HG03442 (cell line): ENCODE measurements around the gene GIPC3.
"Not testable (repeated sequence)": the region's sequence is repeated elsewhere in the genome, so short reads cannot be mapped to it uniquely, and the experiment has no call there.

ENCODE experiments used
- ATAC-seq: cut with Tn5 transposase; IDR thresholded peaks from one replicate; pipeline ENCODE4 v1.9.1; 2021; ENCODE audit warnings: mild to moderate bottlenecking, moderate library complexity; ENCODE audit not compliant: unreplicated experiment

GIPC3 gene

GRCh38 chr19:3575949-3576673 lies 9.2 kb upstream of the GIPC3 start:
- no peak for ATAC-seq

- no peak for ATAC-seq
Observed at GRCh38 chr19:3576696-3577443, 8.4 kb upstream of the GIPC3 start.

DNA sequence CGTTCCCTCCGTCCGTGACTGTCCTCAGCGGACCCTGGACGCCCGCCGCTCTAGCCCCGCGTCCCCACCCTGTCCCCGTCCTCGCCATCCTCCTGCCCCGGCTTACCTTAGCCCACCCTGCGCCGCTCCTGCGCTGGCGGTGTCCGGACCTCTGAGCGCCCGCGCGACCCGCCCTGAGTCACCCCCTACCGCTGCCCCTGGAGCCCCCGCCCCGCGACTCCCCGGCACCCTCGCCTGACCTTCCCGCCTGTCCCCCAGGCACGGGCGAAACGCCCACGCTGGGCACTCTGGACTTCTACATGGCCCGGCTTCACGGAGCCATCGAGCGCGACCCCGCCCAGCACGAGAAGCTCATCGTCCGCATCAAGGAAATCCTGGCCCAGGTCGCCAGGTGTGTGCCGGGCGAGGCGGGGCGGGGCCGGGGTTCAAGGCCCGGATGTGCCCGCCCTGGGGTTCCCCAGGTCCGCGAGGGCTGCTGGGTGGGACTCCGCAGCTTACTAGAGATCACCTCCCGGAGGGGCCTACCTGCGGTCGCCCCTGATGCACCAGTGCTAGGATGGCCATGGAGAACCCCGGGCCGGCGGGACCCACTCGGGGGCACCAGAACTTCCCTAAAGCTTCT lies 7.4 kb upstream of the GIPC3 start:
- no peak for ATAC-seq

- ATAC-seq: no peak
Observed at GRCh38 chr19:3578390-3578789, 6.9 kb upstream of the GIPC3 start.

DNA sequence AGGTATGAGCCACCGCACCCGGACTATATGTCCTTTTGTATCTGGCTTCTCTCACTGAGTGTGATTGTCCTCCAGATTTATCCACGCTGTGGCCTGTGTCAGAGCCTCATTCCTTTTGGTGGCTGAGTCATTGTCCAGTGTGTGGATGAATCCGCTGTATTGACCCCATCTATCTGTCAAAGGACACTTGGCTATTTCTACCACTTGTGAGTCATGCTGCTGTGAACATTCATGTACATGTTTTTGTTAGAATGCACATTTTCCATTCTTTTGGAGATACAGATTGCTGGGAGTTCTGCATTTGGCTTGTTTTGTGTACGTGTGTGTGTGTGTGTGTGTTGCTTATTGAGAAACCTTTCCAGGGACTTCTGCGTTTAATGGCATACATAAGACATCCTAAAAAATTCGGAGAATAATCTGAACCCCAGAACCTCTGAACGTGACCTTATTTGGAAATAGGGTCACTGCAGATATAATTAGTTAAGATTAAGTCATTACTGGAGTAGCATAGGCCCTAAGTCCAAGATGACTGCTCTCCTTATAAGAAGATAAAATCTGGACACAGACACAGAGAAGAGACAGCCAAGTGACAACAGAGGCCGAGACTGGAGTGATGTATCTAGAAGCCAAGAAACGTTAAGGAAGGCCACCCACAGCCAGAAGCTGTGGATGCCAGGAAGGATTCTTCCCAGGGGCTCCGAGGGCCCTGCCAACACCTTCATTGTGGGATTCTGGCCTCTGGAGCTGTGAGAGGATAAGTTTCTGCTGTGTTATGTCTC lies 4.9 kb upstream of the GIPC3 start:
- no peak for ATAC-seq

- not testable (repeated sequence) for ATAC-seq
Observed at GRCh38 chr19:3581792-3582191, 3.5 kb upstream of the GIPC3 start.

DNA sequence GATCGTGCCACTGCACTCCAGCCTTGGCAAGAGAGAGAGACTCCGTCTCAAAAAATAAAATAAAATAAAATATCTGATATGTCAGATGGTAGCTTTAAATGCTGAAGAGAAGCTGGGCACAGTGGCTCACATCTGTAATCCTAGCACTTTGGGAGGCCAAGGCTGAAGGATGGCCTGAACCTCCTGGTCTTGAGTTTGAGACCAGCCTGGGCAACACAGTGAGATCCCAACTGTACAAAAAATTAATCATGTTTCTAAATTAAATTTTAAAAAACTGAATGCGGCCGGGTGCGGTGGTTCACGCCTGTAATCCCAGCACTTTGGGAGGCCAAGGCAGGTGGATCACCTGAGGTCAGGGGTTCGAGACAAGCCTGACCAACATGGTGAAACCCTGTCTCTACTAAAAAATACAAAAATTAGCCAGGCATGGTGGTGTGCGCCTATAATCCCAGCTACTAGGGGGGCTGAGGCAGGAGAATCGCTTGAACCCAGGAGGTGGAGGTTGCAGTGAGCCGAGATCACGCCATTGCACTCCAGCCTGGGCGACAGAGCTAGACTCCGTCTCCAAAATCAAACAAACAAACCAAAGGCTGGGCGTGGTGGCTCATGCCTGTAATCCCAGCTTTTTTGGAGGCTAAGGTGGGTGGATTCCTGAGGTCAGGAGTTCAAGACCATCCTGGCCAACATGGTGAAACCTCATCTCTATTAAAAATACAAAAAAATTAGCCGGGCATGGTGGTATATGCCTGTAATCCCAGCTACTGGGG lies 1.1 kb upstream of the GIPC3 start:
- ATAC-seq: not testable (repeated sequence)

DNA sequence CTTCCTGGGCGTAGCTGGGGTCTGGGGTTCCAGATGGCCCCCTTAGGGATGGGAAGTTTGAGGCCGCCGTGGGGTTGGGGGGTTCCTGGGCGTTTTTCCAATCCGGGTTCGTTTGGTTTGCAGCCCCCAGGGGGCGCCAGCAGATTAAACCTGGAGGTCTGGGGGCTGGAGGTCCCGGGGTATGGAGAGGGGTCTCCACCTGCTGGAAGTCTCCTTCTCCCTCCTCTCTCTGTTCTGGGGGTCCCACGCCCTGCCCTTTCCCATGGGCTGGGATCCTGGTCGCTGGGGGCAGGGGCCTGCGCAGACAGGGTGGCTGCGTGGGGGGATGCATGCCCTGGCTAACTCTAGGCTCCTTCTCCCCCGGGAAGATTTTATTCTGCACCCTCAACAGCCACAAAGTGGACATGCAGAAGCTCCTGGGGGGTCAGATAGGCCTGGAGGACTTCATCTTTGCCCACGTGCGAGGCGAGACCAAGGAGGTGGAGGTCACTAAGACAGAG lies 899 bp downstream of the GIPC3 start:
- ATAC-seq: no peak

DNA sequence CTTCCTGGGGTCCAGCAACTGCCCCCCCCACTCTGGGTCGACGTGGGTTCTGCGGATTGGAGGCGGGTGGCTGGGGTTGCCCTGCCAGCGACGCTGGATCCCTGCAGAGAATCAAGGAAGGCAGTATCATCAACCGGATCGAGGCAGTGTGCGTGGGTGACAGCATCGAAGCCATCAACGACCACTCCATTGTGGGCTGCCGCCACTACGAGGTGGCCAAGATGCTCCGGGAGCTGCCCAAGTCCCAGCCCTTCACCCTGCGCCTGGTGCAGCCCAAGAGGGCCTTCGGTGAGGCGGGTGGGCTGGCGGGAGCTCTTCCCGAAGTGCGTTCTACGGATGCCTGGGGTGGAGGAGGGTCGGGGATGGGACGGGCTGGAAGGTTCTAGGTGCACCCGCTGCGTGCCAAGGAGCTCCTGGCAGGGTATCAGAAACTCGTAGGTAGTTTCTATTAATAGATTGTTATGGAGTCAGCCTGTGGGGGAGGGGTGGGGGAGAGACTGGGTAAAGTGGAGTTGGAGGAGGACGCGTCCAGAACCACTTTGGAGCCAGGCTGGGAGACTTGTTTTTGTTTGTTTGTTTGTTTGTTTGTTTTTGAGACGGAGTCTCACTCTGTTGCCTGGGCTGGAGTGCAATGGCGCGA lies 1.5 kb downstream of the GIPC3 start:
- no peak for ATAC-seq

DNA sequence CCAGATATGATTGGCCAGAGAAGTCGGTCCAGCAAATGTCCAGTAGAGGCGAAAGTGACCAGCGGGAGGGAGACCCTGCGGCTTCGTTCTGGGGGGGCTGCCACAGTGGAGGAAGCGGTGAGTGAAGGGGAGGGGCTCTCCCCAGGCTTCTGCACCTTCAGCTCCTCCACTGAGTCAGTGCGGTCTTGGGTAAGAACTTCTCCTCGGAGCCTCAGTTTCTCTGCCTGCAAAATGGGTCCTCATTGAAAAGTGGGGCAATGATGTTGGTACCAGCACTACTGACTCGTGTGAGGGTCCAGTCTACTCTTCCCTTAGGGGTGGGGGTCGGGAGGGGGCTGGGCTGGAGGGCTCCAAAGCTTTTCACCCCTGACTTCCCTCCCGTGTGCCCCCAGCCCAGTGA lies 4.2 kb downstream of the GIPC3 start:
- no peak for ATAC-seq

- ATAC-seq: no peak
Observed at GRCh38 chr19:3589949-3590348, 4.7 kb downstream of the GIPC3 start.

DNA sequence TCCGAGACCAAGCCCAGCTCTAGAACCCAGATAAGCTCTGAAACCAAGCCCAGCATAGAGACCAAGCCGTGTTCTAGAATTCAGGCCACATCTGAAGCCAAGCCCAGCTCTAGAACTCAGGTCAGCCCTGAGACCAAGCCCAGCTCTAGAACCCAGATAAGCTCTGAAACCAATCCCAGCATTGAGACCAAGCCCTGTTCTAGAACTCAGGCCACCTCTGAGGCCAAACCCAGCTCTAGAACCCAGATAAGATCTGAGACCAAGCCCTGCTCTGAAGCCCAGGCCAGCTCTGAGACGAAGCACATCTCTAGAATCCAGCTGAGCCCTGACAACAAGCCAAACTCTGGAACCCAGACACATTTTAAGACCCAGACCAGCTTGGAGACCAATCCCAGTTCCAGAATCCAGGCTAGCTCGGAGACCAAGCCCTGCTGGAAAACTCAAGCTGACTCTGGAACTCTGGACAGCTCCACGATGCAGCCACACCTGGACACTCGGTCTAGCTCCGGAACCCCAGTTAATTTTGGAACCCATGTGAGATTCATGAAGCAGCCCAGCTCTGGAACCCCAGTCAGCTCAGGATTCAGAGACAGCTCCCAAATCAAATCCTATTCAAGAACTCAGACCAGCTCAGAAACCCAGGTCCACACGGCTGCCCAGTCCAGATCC lies 5.8 kb downstream of the GIPC3 start:
- no peak for ATAC-seq

DNA sequence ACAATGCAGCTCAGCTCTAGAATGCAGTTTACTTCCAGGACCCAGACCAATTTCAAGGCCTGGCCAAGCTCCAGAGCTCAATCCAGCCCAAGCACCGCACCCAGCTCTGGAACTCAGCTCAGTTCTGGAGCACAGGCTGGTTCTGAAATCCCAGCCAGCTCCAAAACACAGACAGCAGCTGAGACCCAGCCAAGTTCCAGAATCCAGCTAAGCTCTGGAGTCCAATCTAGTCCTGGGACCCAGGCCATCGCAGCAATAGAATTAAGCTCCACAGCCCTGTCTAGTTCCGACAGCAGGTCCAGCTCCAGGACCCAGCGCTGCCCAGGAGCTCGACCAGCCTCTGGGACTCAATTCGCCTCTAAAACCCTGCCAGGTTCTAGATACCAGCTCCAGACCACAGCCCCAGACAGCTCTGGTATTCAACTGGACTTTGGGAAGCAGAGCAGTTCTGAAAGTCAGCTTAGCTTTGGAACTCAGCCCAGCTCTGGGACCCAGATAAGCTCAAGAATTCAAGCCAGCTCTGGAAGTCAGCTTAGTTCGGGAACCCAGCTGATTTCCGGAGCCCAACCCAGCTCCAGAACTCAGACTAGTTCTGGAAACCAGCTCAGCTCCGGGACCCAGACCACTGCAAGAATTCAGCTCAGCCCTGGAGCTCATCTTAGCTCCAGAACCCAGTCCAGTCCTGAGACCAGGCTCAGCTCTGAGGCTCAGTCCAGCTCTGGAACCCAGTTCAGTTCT lies 6.8 kb downstream of the GIPC3 start:
- no peak for ATAC-seq

DNA sequence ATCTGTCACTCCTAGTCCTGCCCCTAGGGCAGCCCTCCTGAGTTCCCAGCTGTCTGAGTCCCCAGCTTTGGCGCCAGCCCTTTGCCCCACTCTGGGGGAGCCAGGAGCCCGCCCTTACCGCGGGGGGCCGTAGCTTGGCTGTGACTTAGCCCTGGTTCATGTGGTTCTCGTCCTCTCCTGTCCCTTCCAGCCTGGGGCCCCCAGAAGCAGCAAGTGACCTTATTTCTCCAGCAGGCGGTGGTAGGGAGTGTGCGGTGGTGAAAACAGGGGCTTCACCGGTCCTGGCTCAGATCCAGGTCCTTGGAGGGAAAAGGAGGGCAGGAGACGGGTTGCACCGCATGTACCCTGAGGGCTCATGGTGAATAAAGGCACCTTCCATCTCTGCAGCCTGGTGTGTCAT lies 7.9 kb downstream of the GIPC3 start:
- no peak for ATAC-seq

DNA sequence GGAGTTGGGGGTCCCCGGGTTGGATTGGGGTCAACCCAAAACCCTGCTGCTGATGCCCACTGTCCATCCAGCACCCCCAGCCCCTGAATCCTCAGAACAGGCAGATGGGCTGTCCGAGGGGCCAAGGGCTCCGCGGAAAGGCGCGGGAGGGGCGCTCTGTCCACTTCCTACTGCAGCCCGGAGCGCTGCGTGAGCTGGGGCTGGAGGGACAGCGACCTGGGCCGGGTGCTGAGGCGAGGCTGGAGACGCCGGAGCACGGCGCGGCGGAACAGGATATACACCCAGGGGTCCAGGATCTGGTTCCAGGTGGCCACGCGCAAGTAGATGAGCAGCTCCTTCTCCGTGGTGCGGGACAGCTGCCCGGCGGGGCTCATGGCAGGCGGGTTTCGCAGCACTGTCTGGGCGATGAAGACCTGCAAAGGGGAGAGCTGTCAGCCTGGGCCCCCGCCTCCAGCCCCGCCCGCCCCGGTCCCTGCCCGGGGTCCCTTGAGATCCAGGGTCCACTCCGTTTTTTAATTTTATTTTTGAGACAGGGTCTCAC lies 10.3 kb downstream of the GIPC3 start:
- ATAC-seq: no peak

GRCh38 chr19:3599776-3600187 lies 14.5 kb downstream of the GIPC3 start:
- no peak for ATAC-seq

- no peak for ATAC-seq
Observed at GRCh38 chr19:3601021-3601420, 15.7 kb downstream of the GIPC3 start.

GRCh38 chr19:3603121-3603811 lies 18.0 kb downstream of the GIPC3 start:
- no peak for ATAC-seq
